HCT116 (cell line): ENCODE results near the gene SEPTIN11.

Experiments used
- CEBPB ChIP-seq: IDR thresholded peaks from 2 replicates; pipeline ENCODE4 v1.6.1; 2012; ENCODE audit warnings: low read depth
- EZH2phosphoT487 ChIP-seq: fragments of 200-600 bp; IDR thresholded peaks from 2 replicates; pipeline ENCODE4 v1.6.1; 2018; ENCODE audit warnings: antibody characterized with exemption, borderline replicate concordance
- REST ChIP-seq: IDR thresholded peaks from 2 replicates; pipeline ENCODE4 v1.6.1; 2012; ENCODE audit warnings: low read depth
- TF ChIP-seq, protein P1 (sequence below), 3 experiments: fragments of 200-600 bp in 1 of 3; sonication (generic) in 1 of 3; IDR thresholded peaks in 2 of 3; conservative IDR thresholded peaks in 1 of 3; 2 replicates each; pipeline ENCODE4 v1.5.1; 2012 to 2017; ENCODE audit warnings: low read depth in 2 of 3, low read length in 2 of 3, antibody characterized with exemption in 1 of 3, borderline replicate concordance in 1 of 3, control low read depth in 1 of 3, mild to moderate bottlenecking in 1 of 3, mixed read lengths in 1 of 3, mixed run types in 1 of 3, moderate library complexity in 1 of 3; ENCODE audit not compliant: insufficient read depth in 1 of 3

DNA sequence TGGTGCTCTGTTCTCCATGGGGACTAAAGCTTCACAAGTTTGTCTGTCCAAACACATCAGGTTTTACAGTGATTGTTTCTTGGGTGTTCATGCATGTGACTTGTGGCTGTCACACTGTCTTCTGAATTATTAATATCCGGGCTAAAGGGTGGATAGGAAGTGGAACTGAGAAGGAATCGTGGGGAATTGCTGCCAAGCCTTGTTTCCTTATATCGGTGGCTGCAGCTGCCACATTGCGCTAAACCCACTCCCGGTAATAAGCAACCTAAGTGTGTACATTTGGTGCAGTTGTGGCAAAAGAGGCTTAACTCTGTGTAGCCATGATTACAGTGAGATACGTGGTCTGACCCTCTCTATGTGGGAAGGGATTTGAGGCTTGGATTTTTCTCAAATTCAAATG lies 30.7 kb downstream of the SEPTIN11 start:
- TF ChIP-seq, protein P1, sequence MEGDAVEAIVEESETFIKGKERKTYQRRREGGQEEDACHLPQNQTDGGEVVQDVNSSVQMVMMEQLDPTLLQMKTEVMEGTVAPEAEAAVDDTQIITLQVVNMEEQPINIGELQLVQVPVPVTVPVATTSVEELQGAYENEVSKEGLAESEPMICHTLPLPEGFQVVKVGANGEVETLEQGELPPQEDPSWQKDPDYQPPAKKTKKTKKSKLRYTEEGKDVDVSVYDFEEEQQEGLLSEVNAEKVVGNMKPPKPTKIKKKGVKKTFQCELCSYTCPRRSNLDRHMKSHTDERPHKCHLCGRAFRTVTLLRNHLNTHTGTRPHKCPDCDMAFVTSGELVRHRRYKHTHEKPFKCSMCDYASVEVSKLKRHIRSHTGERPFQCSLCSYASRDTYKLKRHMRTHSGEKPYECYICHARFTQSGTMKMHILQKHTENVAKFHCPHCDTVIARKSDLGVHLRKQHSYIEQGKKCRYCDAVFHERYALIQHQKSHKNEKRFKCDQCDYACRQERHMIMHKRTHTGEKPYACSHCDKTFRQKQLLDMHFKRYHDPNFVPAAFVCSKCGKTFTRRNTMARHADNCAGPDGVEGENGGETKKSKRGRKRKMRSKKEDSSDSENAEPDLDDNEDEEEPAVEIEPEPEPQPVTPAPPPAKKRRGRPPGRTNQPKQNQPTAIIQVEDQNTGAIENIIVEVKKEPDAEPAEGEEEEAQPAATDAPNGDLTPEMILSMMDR (IDR thresholded peaks at IDR 0.05 in 2 of 3, conservative IDR thresholded peaks at IDR 0.05 in 1 of 3; ENCODE audit: borderline replicate concordance in 1 of 3, insufficient read depth in 1 of 3, low read depth in 2 of 3, low read length in 2 of 3): no peak
- TF ChIP-seq CEBPB (no peak), EZH2phosphoT487 (no peak), REST (no peak)
